NCI-H1930 (cell line): Measurements from ENCODE around the gene LRRC41.
"Not testable (repeated sequence)": the region's sequence is repeated elsewhere in the genome, so short reads cannot be mapped to it uniquely, and the experiment has no call there.

Source experiments
- DNase-seq, 2 experiments: peaks; one replicate each; lab custom pipeline; 2025; lab: John Stamatoyannopoulos, UW

Gene LRRC41

GRCh38 chr1:46285730-46286477 lies 17.5 kb downstream of the LRRC41 start:
- peak in 1 of 2 experiments; percentile 27 for DNase-seq

GRCh38 chr1:46284597-46285564 lies 18.5 kb downstream of the LRRC41 start:
- no peak for DNase-seq

DNA sequence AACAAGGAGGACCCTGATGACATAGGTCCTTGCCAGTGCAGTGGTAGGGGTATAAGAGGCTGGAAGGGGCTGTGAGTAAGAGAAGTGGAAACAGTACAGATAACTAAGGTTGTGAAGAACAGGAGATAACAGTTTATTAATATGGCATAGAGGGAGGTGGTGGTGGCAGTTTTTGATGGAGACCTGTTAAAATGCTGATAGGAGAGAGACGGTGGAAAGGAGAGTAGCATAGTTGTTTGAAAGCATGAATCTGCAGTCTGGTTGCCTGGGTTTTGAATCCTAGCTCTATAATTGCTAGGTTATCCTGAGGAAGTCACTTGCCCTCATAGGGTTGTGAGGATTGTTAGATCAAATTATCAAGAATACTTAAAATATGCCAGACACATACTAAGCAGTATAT lies 19.4 kb downstream of the LRRC41 start:
- DNase-seq, result no peak

DNA sequence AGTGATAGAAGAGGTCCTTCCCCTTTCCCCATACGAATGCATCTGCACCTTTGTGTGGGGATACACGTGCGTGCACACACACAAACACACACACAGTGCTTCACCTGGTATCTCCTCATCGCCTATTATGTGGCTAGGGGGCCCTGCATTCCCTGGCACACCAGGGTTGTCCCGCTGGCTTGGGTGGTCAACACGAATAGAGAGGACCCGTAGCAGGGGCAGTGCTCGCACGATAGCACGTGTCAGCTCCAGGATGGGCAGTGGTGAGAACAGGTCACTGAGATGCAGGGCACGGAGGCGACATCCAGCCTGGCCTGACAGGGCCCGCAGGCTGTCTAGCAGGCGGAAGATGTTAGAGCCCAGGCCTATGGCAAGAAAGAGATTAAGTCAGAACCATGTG lies 22.4 kb downstream of the LRRC41 start:
- no peak for DNase-seq

DNA sequence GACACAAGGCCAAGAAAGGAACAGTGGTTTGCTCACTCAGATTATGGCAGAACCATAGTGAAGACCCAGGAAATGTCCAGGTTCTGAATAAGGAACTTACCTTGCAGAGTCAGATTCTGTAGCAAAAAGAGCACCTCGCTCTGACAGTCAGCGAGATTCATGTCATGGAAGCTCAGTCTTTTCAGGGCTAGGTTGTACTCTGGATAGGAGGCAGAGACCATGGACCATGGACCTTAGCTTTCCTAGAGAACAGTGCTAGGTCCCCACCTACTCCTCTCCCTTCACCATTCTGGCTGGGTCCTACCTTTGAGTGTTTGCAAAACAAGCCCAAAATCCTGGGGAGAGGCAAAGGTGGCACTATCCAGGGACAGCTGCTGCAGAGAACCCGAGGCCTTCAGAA lies 23.3 kb downstream of the LRRC41 start:
- DNase-seq, result no peak

DNA sequence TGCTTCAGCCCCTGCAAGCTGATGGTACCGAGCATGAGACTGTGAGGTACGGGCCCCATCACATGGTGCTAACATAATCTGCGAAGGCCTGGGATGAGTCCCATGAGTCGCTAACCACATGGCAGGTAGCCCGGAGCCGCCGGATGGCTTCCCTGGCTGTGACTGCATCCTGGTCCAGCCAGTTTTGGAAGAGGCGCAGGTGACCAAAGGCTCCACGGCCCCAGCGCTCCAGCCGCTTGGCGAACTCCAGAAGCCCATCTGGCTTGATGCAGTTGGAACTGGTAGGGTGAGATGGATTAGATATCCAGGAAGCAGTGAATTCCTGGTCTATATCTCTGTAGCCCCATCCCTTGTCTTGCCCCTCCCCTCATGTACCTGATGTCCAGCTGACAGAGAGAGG lies 24.6 kb downstream of the LRRC41 start:
- no peak for DNase-seq

GRCh38 chr1:46277658-46278373 lies 25.6 kb downstream of the LRRC41 start:
- DNase-seq, result no peak

DNA sequence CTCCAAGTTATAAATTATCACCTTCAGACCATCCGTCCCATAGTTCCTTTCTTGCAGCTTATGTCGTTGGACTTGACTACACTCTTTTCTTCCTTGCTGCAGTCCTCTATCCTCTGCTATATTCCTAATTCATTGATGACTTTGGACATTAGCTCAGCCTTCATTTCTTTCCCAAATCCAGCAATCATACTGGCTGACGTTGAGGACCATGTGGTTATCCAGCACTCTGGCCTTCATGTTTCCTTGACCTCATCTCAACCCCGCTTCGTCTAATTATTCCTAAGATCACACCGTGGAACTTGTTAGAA lies 28.4 kb downstream of the LRRC41 start:
- DNase-seq, result no peak

GRCh38 chr1:46274225-46275029 lies 29.0 kb downstream of the LRRC41 start:
- no peak for DNase-seq

DNA sequence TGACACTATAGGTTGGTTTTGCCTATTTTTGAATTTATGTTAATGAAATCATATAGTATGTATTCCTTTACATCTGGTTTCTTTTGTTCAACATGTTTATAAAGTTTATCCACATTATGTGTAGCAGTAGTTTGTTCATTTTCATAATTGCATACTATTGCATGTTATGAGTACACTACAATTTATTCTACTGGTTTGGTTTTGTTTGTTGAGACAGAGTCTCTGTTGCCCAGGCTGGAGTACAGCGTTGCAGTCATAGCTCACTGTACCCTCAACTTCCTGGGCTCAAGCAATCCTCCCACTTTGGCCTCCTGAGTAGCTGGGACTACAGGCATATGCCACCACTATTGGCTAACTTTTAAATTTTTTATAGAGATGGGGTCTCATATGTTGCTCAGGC lies 34.8 kb downstream of the LRRC41 start:
- DNase-seq, result no peak

DNA sequence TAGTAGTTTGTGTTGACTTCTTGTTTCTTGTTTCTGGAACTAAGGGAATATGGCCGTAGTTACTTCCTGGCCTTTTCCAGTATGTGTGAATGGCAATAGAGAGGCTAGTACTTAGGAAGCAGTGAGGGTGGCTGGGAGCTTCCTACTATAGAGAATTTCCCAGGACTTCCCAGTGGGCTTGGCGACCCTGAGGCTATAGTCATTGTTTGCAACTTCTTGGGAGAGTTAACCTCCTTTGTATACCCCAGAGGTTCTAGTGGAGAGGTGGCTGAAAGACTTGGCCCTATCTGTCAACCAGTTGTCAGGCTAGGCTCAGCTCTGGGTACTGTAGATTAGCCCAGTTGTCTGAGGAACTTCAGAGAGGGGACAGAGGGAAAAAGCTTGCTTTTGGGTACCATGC lies 40.3 kb downstream of the LRRC41 start:
- no peak for DNase-seq

- no peak for DNase-seq
Measured at GRCh38 chr1:46262508-46262907, 40.9 kb downstream of the LRRC41 start.

DNA sequence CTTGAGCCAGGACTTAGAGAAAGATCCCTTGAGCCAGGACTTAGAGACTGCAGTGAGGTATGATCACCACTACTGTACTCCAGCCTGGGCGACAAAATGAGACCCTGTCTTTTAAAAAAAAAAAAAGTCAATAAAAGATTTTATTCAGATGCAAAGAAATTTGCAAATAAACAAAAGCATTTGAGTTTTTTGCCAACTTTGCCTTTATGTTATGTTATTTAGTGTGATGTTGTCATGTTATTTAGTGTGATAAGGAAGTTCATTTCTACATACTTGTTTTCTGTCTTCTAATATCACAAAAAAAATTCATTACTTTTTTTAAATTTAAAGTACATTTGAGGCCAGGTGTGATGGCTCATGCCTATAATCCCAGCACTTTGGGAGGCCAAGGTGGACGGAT lies 46.9 kb downstream of the LRRC41 start:
- no peak for DNase-seq

- no peak for DNase-seq
Measured at GRCh38 chr1:46254668-46255067, 48.7 kb downstream of the LRRC41 start.

DNA sequence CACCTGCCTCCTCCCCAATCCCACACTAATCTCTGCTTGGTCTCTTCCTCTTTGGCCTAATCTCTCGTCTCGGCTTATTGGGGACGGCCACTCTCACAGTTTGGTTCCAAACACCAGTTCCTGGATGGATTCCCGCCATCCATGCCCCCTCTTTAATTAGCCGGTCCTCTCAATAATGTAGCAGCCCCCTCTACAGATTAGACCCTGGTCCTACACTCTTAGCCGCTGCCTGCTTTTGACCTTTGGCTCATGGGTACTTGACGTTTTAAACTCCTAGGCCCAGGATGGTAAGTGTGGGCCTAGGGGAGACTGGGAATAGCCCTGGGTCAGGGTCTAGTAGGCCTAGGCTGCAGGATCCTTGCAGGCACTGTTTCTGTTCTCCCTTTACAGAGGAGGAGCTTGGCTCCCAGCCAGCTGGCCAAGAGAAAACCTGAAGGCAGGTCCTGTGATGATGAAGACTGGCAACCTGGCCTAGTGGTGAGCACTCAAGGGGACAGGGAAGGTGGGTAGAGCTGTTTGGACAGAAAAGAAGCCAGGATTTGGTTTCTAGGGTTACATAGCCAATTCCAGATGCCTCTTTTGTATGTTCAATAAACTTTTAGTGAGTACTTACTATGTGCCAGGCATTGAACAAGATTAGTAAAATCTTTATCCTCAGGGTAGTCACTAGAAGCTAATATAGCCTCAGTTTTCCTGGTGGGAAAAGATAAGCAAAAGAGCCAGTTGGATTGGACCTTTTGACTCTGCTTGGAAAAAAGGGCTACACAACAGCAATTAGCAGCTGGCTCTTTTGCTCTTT lies 55.1 kb downstream of the LRRC41 start:
- peak in 1 of 2 experiments; percentile 48 for DNase-seq

- peak; percentile 97 to 99 for DNase-seq
Measured at GRCh38 chr1:46247436-46248121, 55.8 kb downstream of the LRRC41 start, which contains the start of gene RAD54L. RAD54L (plus strand) TSS chr1:46247763; CDS start chr1:46248406, 643 bp downstream.

GRCh38 chr1:46246548-46247435 lies 56.6 kb downstream of the LRRC41 start:
- peak in 1 of 2 experiments; percentile 59 for DNase-seq

DNA sequence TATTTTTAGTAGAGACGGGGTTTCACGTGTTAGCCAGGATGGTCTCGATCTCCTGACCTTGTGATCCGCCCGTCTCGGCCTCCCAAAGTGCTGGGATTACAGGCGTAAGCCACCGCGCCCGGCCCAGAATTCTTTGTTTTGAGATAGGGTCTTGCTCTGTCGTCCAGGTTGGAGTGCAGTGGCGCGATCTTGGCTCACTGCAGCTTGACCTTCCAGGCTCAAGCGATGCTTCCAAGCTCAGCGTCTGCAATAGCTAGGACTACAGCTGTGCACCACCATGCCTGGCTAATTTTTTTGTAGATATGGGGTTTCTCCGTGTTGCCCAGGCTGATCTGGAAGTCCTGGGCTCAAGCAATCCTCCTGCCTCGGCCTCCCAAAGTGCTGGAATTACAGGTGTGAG lies 57.3 kb downstream of the LRRC41 start:
- not testable (repeated sequence) for DNase-seq
